Upper lobe of left lung (tissue), 6 donors: ENCODE data around the gene EFNB2. TPM values are rescaled to one million over a fixed set of nuclear protein-coding genes. Genes with fewer than 3 reads are reported as not detected.

Experiments used
- ATAC-seq, 2 donors: fragments of 200-7000 bp; cut with Tn5 transposase; one replicate each; pipeline ENCODE4 v1.9.1; 2022; ENCODE audit warnings: mild to moderate bottlenecking in 2 of 2, moderate library complexity in 2 of 2; ENCODE audit not compliant: low FRiP score in 2 of 2
- DNase-seq, 2 donors: peaks; one replicate each; pipeline ENCODE4 v3.0.0-alpha.2; 2019 to 2020
- H3K27ac ChIP-seq, 4 donors: fragments of 200-600 bp; sonication (generic); one replicate each; pipeline ENCODE4 v1.5.1; 2016 to 2019
- H3K27me3 ChIP-seq, 4 donors: fragments of 200-600 bp; sonication (generic); one replicate each; pipeline ENCODE4 v1.5.1; 2017 to 2019
- H3K36me3 ChIP-seq, 4 donors: fragments of 200-600 bp; sonication (generic); one replicate each; pipeline ENCODE4 v1.5.1; 2016 to 2019
- H3K4me1 ChIP-seq, 4 donors: fragments of 200-600 bp; sonication (generic); one replicate each; pipeline ENCODE4 v1.5.1; 2018 to 2019
- H3K4me3 ChIP-seq, 4 donors: fragments of 200-600 bp; sonication (generic); one replicate each; pipeline ENCODE4 v1.5.1; 2017 to 2019; ENCODE audit warnings: mild to moderate bottlenecking in 2 of 4, moderate library complexity in 1 of 4
- H3K9me3 ChIP-seq, 4 donors: fragments of 200-600 bp; sonication (generic); one replicate each; pipeline ENCODE4 v1.5.1; 2018 to 2019
- EP300 ChIP-seq, 4 donors: sonication (generic); formaldehyde crosslinking; IDR thresholded peaks; one replicate each; pipeline ENCODE4 v1.5.1; 2017; ENCODE audit warnings: antibody characterized with exemption in 4 of 4, control low read depth in 2 of 4
- POLR2A ChIP-seq, 4 donors: fragments of 450-650 bp; IDR thresholded peaks; one replicate each; pipeline ENCODE4 v1.5.1; 2016 to 2017; ENCODE audit warnings: antibody characterized with exemption in 4 of 4, mild to moderate bottlenecking in 2 of 4
- POLR2AphosphoS5 ChIP-seq, 2 donors: sonication (generic); formaldehyde crosslinking; IDR thresholded peaks; one replicate each; pipeline ENCODE4 v1.5.1; 2017; ENCODE audit warnings: antibody characterized with exemption in 2 of 2
- WGBS, 2 donors: methylation state at CpG; one replicate each; pipeline ENCODE4 v1.1.5; 2017 to 2018; 5-methylcytosine and 5-hydroxymethylcytosine counted together
- total RNA-seq, 6 donors: library from RNA; depleted of rRNA in 4 of 6; stranded (reverse); fragments of >200 nt in 4 of 6; gene quantifications; one replicate each; pipeline versions ENCODE4 v1.1.0 to v1.2.1, GENCODE V29; 2016 to 2021
- TF ChIP-seq, protein P1 (sequence below), 6 experiments: fragments of 450-650 bp in 4 of 6; fragments of 200-600 bp in 2 of 6; sonication (generic) in 2 of 6; IDR thresholded peaks; one replicate each; pipeline ENCODE4 v1.5.1; 2016 to 2019; ENCODE audit warnings: antibody characterized with exemption in 6 of 6
- donor health status: DM: no; HTN: no; CAD: no; lungs with moderate emphysema.
- donor health status: DM: no; HTN: yes; CAD: no; lungs with severe emphysema.

EFNB2 gene
- total RNA-seq, 6 donors from 2014 or later: 23.0 to 45.7 (median 30.9) TPM

DNA sequence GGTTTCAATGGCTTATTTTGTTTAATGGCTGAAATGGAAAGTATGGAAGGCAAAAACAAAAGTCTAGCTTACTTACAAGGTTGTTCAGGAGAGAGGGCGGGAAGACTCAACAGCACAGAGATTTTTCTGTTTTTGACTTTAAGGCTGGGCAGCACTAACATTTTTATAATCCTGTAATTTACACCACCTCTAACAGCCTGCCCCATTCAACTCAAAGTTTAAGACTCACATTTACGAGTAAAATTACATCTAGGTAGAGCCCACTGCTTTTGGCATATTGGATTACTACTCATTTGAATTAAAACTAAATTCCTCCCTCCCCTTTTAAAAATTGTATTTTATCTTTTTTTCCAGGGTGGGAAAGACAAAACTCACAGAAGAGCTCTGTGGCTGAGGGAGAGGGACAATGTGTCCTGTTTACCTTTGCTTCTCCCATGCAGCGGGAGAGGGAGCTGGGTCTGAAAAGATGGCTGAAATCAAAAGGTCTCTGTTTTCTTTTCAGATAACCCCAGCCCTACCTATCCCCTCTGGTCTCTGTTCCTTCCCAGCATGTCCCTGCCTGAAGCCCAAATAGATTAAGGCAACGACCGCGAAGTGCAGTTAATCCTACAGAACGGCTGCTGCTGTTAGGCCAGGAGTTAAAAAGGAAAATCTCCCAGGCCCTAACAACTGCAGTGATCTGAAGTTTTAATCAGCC lies 6.6 kb downstream of the EFNB2 start:
- no peak for TF ChIP-seq EP300 (IDR thresholded peaks at IDR 0.05)
- TF ChIP-seq POLR2AphosphoS5 (IDR thresholded peaks at IDR 0.05): no peak
- TF ChIP-seq, protein P1, sequence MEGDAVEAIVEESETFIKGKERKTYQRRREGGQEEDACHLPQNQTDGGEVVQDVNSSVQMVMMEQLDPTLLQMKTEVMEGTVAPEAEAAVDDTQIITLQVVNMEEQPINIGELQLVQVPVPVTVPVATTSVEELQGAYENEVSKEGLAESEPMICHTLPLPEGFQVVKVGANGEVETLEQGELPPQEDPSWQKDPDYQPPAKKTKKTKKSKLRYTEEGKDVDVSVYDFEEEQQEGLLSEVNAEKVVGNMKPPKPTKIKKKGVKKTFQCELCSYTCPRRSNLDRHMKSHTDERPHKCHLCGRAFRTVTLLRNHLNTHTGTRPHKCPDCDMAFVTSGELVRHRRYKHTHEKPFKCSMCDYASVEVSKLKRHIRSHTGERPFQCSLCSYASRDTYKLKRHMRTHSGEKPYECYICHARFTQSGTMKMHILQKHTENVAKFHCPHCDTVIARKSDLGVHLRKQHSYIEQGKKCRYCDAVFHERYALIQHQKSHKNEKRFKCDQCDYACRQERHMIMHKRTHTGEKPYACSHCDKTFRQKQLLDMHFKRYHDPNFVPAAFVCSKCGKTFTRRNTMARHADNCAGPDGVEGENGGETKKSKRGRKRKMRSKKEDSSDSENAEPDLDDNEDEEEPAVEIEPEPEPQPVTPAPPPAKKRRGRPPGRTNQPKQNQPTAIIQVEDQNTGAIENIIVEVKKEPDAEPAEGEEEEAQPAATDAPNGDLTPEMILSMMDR (IDR thresholded peaks at IDR 0.05): no peak
- no peak for TF ChIP-seq POLR2A (IDR thresholded peaks at IDR 0.05)
- Histone ChIP-seq H3K4me1 (peaks cover 6 to 57% (median 22%) of the 10 kb centered on the region in 4 donors), H3K27me3 (peaks cover 0 to 1% (median 0%) of the 10 kb centered on the region in 4 donors), H3K27ac (peak overlapping the region; percentile 12 to 92 (median 58)), H3K36me3 (no peaks in the 10 kb centered on the region), H3K4me3 (peak overlapping the region in 1 of 4 donors; percentile 0), H3K9me3 (no peaks in the 10 kb centered on the region)
- ATAC-seq: no peak
- 67 to 68% methylated on average over 7 of the region's 7 CpGs for WGBS, 2 donors
- DNase-seq: no peak

DNA sequence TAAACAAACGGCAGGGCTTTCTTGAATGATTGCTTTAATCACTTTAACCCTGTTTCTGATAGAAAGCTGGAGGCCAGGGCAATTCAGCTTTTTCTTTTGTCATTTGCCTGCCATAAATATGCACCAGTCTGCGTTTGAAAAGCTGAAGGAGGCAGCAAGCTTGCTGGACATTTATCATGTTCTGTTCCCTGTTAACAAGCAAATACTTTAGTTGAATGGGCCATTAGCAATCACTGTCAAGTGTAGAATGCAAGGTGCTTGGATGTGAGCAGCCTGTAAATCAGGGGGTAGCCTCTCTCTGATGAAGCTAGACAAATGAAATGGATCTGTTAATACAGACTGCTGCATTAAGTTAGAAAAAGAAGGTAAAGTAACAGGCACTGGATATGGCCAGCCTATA lies 7.6 kb downstream of the EFNB2 start:
- ATAC-seq (no peak), DNase-seq (no peak)
- Histone ChIP-seq H3K36me3 (no peaks in the 10 kb centered on the region), H3K27ac (peak overlapping the region in 3 of 4 donors; percentile 18 to 92 (median 69)), H3K4me1 (peaks cover 12 to 58% (median 30%) of the 10 kb centered on the region in 4 donors), H3K4me3 (peak overlapping the region in 1 of 4 donors; percentile 5), H3K27me3 (no peaks in the 10 kb centered on the region), H3K9me3 (no peaks in the 10 kb centered on the region)
- TF ChIP-seq EP300 (IDR thresholded peaks at IDR 0.05) (no peak), POLR2A (IDR thresholded peaks at IDR 0.05) (no peak), POLR2AphosphoS5 (IDR thresholded peaks at IDR 0.05) (no peak)
- TF ChIP-seq, protein P1 (IDR thresholded peaks at IDR 0.05): no peak
- 39 to 45% methylated on average over 2 of the region's 2 CpGs for WGBS, 2 donors

DNA sequence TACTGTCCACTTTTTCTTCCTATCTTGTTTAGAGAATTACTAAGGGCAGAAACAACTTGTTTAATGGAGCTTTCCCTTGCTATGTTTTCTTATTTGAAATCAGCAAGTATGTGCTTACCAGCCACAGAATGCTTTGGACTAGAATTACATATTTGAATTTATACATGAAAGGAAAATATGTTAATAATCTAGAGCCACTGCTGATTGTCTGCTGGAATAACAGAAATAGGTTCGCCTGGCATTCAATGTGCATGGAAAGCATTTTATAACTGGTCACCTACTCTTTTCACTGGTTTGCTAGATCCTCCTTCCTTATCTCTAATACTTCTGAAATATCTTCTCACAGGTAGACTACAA lies 8.0 kb downstream of the EFNB2 start:
- no peaks in the 10 kb centered on the region for H3K27me3 ChIP-seq
- H3K27ac ChIP-seq: peak overlapping the region in 3 of 4 donors; percentile 57 to 92 (median 69)
- WGBS, 2 donors: 56 to 64% methylated on average over 1 of the region's 1 CpG
- peak overlapping the region in 1 of 4 donors; percentile 5 for H3K4me3 ChIP-seq
- TF ChIP-seq POLR2AphosphoS5 (IDR thresholded peaks at IDR 0.05) (no peak), POLR2A (IDR thresholded peaks at IDR 0.05) (no peak), EP300 (IDR thresholded peaks at IDR 0.05) (no peak)
- TF ChIP-seq, protein P1 (IDR thresholded peaks at IDR 0.05): no peak
- H3K9me3 ChIP-seq: no peaks in the 10 kb centered on the region
- no peaks in the 10 kb centered on the region for H3K36me3 ChIP-seq
- DNase-seq (no peak), ATAC-seq (no peak)
- H3K4me1 ChIP-seq: peaks cover 13 to 54% (median 30%) of the 10 kb centered on the region in 4 donors

DNA sequence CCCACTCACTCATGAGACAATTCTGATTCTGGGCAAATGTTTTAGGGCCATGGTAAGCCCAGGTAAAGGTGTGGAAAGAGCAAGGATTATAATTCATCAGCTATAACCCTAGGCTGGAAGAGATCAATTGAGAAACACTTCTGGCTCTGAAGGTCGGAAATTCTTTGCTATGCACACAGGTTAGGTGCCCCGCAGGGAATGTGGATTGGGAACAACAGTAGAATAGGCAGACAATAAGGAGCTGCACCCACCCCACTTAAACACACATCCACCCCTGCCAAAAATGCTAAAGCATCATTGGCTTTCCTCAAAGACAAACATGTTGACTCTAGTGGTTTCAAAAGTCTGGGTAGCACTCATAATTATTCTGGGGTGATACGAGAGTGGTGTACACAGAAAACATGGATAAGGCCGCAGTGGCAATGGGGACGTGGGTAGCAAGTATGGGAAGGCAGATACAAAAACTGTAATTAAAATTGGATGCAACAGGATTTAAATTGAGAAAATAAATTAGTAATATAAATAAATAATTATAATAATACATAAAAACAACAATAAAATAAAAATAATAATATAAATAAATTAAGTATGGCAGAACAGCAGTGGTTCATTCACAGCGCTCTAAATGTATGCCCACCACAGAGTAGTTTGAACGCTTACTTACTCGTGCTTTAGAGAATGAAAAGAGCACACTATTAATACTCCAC lies 8.6 kb downstream of the EFNB2 start:
- no peaks in the 10 kb centered on the region for H3K27me3 ChIP-seq
- no peak overlapping the region for H3K4me3 ChIP-seq
- TF ChIP-seq POLR2AphosphoS5 (IDR thresholded peaks at IDR 0.05) (no peak), EP300 (IDR thresholded peaks at IDR 0.05) (no peak), POLR2A (IDR thresholded peaks at IDR 0.05) (no peak)
- TF ChIP-seq, protein P1 (IDR thresholded peaks at IDR 0.05): no peak
- no peaks in the 10 kb centered on the region for H3K36me3 ChIP-seq
- 53 to 68% methylated on average over 8 of the region's 8 CpGs for WGBS, 2 donors
- H3K9me3 ChIP-seq: no peaks in the 10 kb centered on the region
- DNase-seq (no peak), ATAC-seq (peak; percentile 36 to 82)
- peak overlapping the region in 3 of 4 donors; percentile 57 to 92 (median 69) for H3K27ac ChIP-seq
- peaks cover 16 to 54% (median 32%) of the 10 kb centered on the region in 4 donors for H3K4me1 ChIP-seq
